Panc1 (cell line): ENCODE data around the gene SMAD6. TPM values are rescaled to one million over a fixed set of nuclear protein-coding genes. Genes with fewer than 3 reads are reported as not detected.

Experiments
- ATAC-seq: fragments of 200-7000 bp; cut with Tn5 transposase; 2 replicates; pipeline ENCODE4 v1.9.1; 2020; ENCODE audit warnings: mild to moderate bottlenecking, moderate library complexity
- BruUV-seq: library from RNA; stranded (reverse); fragments of 400-500 nt; replicated peaks from 2 replicates; lab custom pipeline; 2021; lab: Mats Ljungman, UMichigan
- CTCF ChIA-PET: fragments of 300-600 bp; sonication (Branson Sonifier 250); formaldehyde crosslinking; loops from one replicate; lab custom pipeline; 2022; ENCODE audit warnings: antibody characterized with exemption; lab: Charles Lee
- POLR2A ChIA-PET: fragments of 300-600 bp; sonication (Branson Sonifier 250); formaldehyde crosslinking; loops from one replicate; lab custom pipeline; 2022; ENCODE audit warnings: antibody characterized with exemption; lab: Charles Lee
- DNase-seq: peaks from one replicate; pipeline ENCODE4 v3.0.0-alpha.2; 2010; ENCODE audit warnings: low read depth, low spot score
- H3K27ac ChIP-seq: 2 replicates; pipeline ENCODE4 v1.5.1; 2011; ENCODE audit warnings: mild to moderate bottlenecking, low read length, inconsistent platforms
- H3K27me3 ChIP-seq: fragments of 200-500 bp; sonication (Bioruptor generic); 2 replicates; pipeline ENCODE4 v1.6.0; 2014; ENCODE audit warnings: low read length, inconsistent platforms; ENCODE audit not compliant: control insufficient read depth, insufficient read depth
- H3K36me3 ChIP-seq: fragments of 200-500 bp; sonication (Bioruptor generic); 2 replicates; pipeline ENCODE4 v1.5.1; 2014; ENCODE audit warnings: inconsistent platforms, mild to moderate bottlenecking, low read length, moderate library complexity; ENCODE audit not compliant: control insufficient read depth, insufficient read depth
- H3K4me1 ChIP-seq: 2 replicates; pipeline ENCODE4 v1.5.1; 2011; ENCODE audit warnings: inconsistent platforms, mild to moderate bottlenecking, low read length, moderate library complexity; ENCODE audit not compliant: control insufficient read depth, insufficient read depth
- H3K4me3 ChIP-seq, 2 experiments: 2 replicates each; pipeline ENCODE4 v1.5.1; 2011 to 2012; ENCODE audit warnings: low read depth in 2 of 2, low read length in 2 of 2, mild to moderate bottlenecking in 2 of 2, inconsistent platforms in 1 of 2, moderate library complexity in 1 of 2
- H3K9me3 ChIP-seq: fragments of 200-500 bp; sonication (Bioruptor generic); 2 replicates; pipeline ENCODE4 v1.5.1; 2014; ENCODE audit warnings: low read depth, mild to moderate bottlenecking, inconsistent platforms, low read length, moderate library complexity; ENCODE audit not compliant: control insufficient read depth, insufficient read depth
- POLR2AphosphoS5 ChIP-seq: IDR thresholded peaks from 2 replicates; pipeline ENCODE4 v1.6.1; 2012; ENCODE audit warnings: mild to moderate bottlenecking, low read depth, low read length, moderate library complexity
- SIN3A ChIP-seq: IDR thresholded peaks from 2 replicates; pipeline ENCODE4 v1.6.1; 2012; ENCODE audit warnings: low read depth, mild to moderate bottlenecking, low read length, moderate library complexity, borderline replicate concordance; ENCODE audit not compliant: insufficient read depth
- TCF7L2 ChIP-seq: IDR thresholded peaks from 2 replicates; pipeline ENCODE4 v1.6.1; 2011; ENCODE audit warnings: mild to moderate bottlenecking, low read depth, low read length, inconsistent platforms
- in situ Hi-C: cut with HindIII; loops from 2 replicates; pipeline ENCODE4 v1.10.0; 2016; ENCODE audit warnings: low sequenced_read_pairs, low pct_unique_long_range_greater_than_20kb
- intact Hi-C: fragments of 100-400 bp; cut with micrococcal nuclease; formaldehyde crosslinking; loops from one replicate; pipeline ENCODE4 v1.10.0; 2022; ENCODE audit not compliant: unreplicated experiment
- total RNA-seq: library from RNA; stranded (reverse); gene quantifications from one replicate; pipeline ENCODE4 v1.2.1, GENCODE V29; 2021; ENCODE audit not compliant: unreplicated experiment
- TF ChIP-seq, protein P1 (sequence below), 2 experiments: IDR thresholded peaks; 2 replicates each; pipeline ENCODE4 v1.6.1; 2011 to 2012; ENCODE audit warnings: low read depth in 2 of 2, control low read depth in 1 of 2, low read length in 1 of 2, mild to moderate bottlenecking in 1 of 2, moderate library complexity in 1 of 2; ENCODE audit not compliant: insufficient read depth in 1 of 2
- TF ChIP-seq, protein P2 (sequence below): fragments of 450-650 bp; IDR thresholded peaks from 2 replicates; pipeline ENCODE4 v1.5.1; 2017; ENCODE audit warnings: mild to moderate bottlenecking

Gene SMAD6
- total RNA-seq, 1 experiment from 2014 or later = 45.9 TPM

DNA sequence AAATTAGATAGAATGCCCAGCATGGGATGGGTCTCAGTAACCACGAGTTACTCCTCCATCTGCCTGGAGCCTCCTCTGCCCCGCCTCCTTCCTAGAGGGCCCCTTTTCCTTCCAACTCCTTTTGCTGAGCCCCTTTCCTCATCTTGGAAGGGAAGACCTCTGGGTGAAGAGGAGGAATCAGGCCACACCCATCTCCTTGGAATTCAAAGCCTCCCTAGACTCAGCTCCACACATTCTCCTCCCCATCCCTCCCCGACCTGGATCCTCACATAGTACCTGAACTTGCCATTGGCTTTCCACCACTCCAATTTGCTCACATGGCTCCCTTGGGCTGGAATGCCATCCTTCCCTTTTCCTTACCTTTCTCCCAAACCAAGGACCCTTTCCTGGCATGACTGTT is 128.8 kb downstream of the SMAD6 start:
- intact Hi-C loops (no loop called here), in situ Hi-C loops (no loop called here)
- Histone ChIP-seq H3K4me3 (no peak overlapping the region), H3K9me3 (no peaks in the 10 kb centered on the region), H3K36me3 (no peaks in the 10 kb centered on the region), H3K27ac (peak overlapping the region; percentile 64), H3K27me3 (no peaks in the 10 kb centered on the region), H3K4me1 (peaks cover 9% of the 10 kb centered on the region)
- POLR2A ChIA-PET = interaction anchor here (0.5 to 0.6 kb wide), 2 partner anchors 25 to 92 kb away, joined by 3 to 10 read pairs; no protein-coding TSS in a partner anchor
- TF ChIP-seq, protein P1, sequence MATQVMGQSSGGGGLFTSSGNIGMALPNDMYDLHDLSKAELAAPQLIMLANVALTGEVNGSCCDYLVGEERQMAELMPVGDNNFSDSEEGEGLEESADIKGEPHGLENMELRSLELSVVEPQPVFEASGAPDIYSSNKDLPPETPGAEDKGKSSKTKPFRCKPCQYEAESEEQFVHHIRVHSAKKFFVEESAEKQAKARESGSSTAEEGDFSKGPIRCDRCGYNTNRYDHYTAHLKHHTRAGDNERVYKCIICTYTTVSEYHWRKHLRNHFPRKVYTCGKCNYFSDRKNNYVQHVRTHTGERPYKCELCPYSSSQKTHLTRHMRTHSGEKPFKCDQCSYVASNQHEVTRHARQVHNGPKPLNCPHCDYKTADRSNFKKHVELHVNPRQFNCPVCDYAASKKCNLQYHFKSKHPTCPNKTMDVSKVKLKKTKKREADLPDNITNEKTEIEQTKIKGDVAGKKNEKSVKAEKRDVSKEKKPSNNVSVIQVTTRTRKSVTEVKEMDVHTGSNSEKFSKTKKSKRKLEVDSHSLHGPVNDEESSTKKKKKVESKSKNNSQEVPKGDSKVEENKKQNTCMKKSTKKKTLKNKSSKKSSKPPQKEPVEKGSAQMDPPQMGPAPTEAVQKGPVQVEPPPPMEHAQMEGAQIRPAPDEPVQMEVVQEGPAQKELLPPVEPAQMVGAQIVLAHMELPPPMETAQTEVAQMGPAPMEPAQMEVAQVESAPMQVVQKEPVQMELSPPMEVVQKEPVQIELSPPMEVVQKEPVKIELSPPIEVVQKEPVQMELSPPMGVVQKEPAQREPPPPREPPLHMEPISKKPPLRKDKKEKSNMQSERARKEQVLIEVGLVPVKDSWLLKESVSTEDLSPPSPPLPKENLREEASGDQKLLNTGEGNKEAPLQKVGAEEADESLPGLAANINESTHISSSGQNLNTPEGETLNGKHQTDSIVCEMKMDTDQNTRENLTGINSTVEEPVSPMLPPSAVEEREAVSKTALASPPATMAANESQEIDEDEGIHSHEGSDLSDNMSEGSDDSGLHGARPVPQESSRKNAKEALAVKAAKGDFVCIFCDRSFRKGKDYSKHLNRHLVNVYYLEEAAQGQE (IDR thresholded peaks at IDR 0.05; ENCODE audit: insufficient read depth in 1 of 2, low read depth in 2 of 2, low read length in 1 of 2) = no peak
- TF ChIP-seq SIN3A = no peak
- TF ChIP-seq POLR2AphosphoS5 = no peak
- TF ChIP-seq, protein P2, sequence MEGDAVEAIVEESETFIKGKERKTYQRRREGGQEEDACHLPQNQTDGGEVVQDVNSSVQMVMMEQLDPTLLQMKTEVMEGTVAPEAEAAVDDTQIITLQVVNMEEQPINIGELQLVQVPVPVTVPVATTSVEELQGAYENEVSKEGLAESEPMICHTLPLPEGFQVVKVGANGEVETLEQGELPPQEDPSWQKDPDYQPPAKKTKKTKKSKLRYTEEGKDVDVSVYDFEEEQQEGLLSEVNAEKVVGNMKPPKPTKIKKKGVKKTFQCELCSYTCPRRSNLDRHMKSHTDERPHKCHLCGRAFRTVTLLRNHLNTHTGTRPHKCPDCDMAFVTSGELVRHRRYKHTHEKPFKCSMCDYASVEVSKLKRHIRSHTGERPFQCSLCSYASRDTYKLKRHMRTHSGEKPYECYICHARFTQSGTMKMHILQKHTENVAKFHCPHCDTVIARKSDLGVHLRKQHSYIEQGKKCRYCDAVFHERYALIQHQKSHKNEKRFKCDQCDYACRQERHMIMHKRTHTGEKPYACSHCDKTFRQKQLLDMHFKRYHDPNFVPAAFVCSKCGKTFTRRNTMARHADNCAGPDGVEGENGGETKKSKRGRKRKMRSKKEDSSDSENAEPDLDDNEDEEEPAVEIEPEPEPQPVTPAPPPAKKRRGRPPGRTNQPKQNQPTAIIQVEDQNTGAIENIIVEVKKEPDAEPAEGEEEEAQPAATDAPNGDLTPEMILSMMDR = no peak
- no peak for TF ChIP-seq TCF7L2
- no TSS peak for BruUV-seq
- DNase-seq = no peak
- no peak for ATAC-seq
- CTCF ChIA-PET = interaction anchor here (1.0 kb wide), 1 partner anchor 22 kb away, joined by 3 read pairs; no protein-coding TSS in a partner anchor

DNA sequence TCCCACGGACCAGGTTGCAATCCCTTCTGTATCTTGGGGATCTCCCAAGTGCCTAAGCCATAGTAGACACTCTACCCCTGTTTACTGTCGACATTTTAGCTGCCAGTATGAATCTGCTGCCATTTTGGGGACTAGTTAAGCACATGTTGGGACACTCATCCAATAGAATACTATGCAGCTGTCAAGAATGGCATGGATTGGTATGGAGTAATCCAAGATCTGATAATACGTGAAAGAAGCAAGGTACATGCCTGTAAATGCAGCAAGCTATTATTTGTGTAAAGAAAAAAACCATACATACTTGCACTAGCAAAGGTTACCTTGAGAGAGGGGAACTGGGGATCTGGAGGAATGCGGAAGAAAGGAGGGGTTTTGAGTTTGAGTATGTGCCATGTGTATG is 129.3 kb downstream of the SMAD6 start:
- H3K36me3 ChIP-seq = no peaks in the 10 kb centered on the region
- H3K4me1 ChIP-seq = peaks cover 9% of the 10 kb centered on the region
- no peak overlapping the region for H3K4me3 ChIP-seq
- DNase-seq = no peak
- intact Hi-C loops = no loop called here
- CTCF ChIA-PET = no interaction called here
- BruUV-seq = no TSS peak
- H3K9me3 ChIP-seq = no peaks in the 10 kb centered on the region
- POLR2A ChIA-PET = interaction anchor here (0.5 to 0.6 kb wide), 3 partner anchors 25 to 92 kb away, joined by 3 to 10 read pairs (median 4); no protein-coding TSS in a partner anchor
- H3K27me3 ChIP-seq = no peaks in the 10 kb centered on the region
- in situ Hi-C loops = no loop called here
- ATAC-seq = no peak
- TF ChIP-seq POLR2AphosphoS5 = no peak
- H3K27ac ChIP-seq = peak overlapping the region; percentile 64

DNA sequence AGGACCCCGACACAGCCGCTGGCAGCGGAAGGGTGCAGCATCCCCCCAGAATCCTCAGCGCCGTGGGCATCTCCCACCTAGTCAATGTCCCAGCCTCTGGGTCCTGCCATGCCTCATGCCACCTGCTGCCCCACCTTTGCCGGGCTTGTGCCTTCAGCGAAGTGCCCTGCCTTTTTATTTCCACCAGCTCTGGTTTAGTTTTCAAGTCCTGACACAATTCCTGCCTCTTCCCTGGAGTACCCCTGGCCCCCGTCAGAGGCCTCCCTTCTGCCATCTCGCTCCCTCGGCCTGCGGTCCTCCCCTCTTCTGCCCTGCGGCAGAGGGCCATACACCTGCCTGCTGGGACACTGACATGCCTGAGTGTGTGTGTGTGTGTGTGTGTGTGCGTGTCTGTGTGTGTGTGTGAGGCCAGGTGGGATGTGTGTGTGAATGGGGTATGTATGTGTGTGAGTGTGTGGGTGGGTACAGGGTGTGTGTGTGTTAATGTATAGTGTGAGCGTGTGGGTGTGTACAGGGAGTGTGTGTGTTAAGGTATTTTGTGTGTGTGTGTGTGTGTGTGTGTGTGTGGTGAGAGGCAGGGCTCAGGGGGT is 129.9 kb downstream of the SMAD6 start:
- no TSS peak for BruUV-seq
- Histone ChIP-seq H3K9me3 (no peaks in the 10 kb centered on the region), H3K27me3 (no peaks in the 10 kb centered on the region), H3K36me3 (no peaks in the 10 kb centered on the region), H3K27ac (no peak overlapping the region), H3K4me1 (peaks cover 9% of the 10 kb centered on the region), H3K4me3 (no peak overlapping the region)
- no peak for TF ChIP-seq POLR2AphosphoS5
- TF ChIP-seq, protein P1 (IDR thresholded peaks at IDR 0.05; ENCODE audit: insufficient read depth in 1 of 2, low read depth in 2 of 2, low read length in 1 of 2) = no peak
- no peak for TF ChIP-seq TCF7L2
- TF ChIP-seq, protein P2 = no peak
- no peak for TF ChIP-seq SIN3A
- ChIA-PET POLR2A (interaction anchor here (0.6 kb wide), 1 partner anchor 30 kb away, joined by 4 read pairs; no protein-coding TSS in a partner anchor), CTCF (interaction anchor here (1.3 kb wide), 1 partner anchor 19 kb away, joined by 3 read pairs; no protein-coding TSS in a partner anchor)
- DNase-seq (no peak), ATAC-seq (no peak)
- in situ Hi-C loops (no loop called here), intact Hi-C loops (no loop called here)
